ENCODE data around the gene ROBO2. TPM values are rescaled to one million over a fixed set of nuclear protein-coding genes. Genes with fewer than 3 reads are reported as not detected.

Gene ROBO2
- total RNA-seq, 1 experiment from 2014 or later = not detected

GRCh38 chr3:77599948-77600347 is 560.0 kb downstream of the ROBO2 start:
- Histone ChIP-seq H3K79me2 (ENCODE audit: insufficient read depth, low read length) (no peaks in the 10 kb centered on the region), H3K4me1 (ENCODE audit: control insufficient read depth in 1 of 2, insufficient read depth in 2 of 2, low read length in 2 of 2) (no peaks in the 10 kb centered on the region), H3K27me3 (ENCODE audit: insufficient read depth, low read length) (no peaks in the 10 kb centered on the region), H3K4me3 (replicated peaks in 1 of 2; ENCODE audit: low read depth in 1 of 2, low read length in 2 of 2) (no peak overlapping the region), H3K9me3 (ENCODE audit: control insufficient read depth in 1 of 2, insufficient read depth in 1 of 2, low read depth in 1 of 2, low read length in 2 of 2) (peaks cover 11 to 17% of the 10 kb centered on the region in 2 experiments; a peak in 2 of 4 replicates), H3K36me3 (ENCODE audit: control insufficient read depth in 1 of 2, insufficient read depth in 2 of 2, low read length in 2 of 2) (no peaks in the 10 kb centered on the region; a peak in 1 of 4 replicates), H3K9me2 (ENCODE audit: insufficient read depth) (no peaks in the 10 kb centered on the region), H2AFZ (ENCODE audit: low read depth, low read length, poor library complexity, severe bottlenecking) (no peak overlapping the region), H3K27ac (ENCODE audit: low read depth, low read length) (no peak overlapping the region), H3K4me2 (ENCODE audit: low read length) (no peak overlapping the region), H4K20me1 (ENCODE audit: insufficient read depth) (no peaks in the 10 kb centered on the region), H3K9ac (ENCODE audit: low read length) (no peak overlapping the region)
- ChIA-PET CTCF (no interaction called here), RAD21 (ENCODE audit: low non-redundant PET in 1 of 2, low total read pairs in 2 of 2, uncharacterized antibody in 2 of 2, unreplicated experiment in 2 of 2) (no interaction called here), POLR2A (no interaction called here)
- no peak for ATAC-seq
- TF ChIP-seq ATF3 (IDR thresholded peaks at IDR 0.05) (no peak), TCF7L2 (IDR thresholded peaks at IDR 0.05; ENCODE audit: borderline replicate concordance, extremely low read depth, insufficient read depth, insufficient read length) (no peak), CEBPB (IDR thresholded peaks at IDR 0.05; ENCODE audit: low read depth) (no peak), REST (IDR thresholded peaks at IDR 0.05; ENCODE audit: low read depth) (no peak), ZBTB33 (IDR thresholded peaks at IDR 0.05; ENCODE audit: extremely low read depth, insufficient replicate concordance, low read length) (no peak), EZH2 (IDR thresholded peaks at IDR 0.05) (no peak), EGR1 (IDR thresholded peaks at IDR 0.05; ENCODE audit: low read depth) (no peak), MAX (IDR thresholded peaks at IDR 0.05) (no peak), YY1 (IDR thresholded peaks at IDR 0.05; ENCODE audit: extremely low read depth, insufficient replicate concordance, low read depth, low read length) (no peak), ZFX (IDR thresholded peaks at IDR 0.05) (no peak), ZNF274 (IDR thresholded peaks at IDR 0.05; ENCODE audit: low read depth, low read length) (no peak), FOSL1 (IDR thresholded peaks at IDR 0.05; ENCODE audit: low read depth) (no peak), JUND (IDR thresholded peaks at IDR 0.05) (no peak), POLR2A (IDR thresholded peaks at IDR 0.05; ENCODE audit: borderline replicate concordance, extremely low read depth, insufficient read depth, insufficient read length) (no peak)
- intact Hi-C loops (cut with micrococcal nuclease) = no loop called here
- BruUV-seq (replicated peaks) = no TSS peak
- DNase-seq (ENCODE audit: low read depth, low spot score) = no peak

All from HCT116 (cell line).